ENCODE measurements around the gene TRIM62.

TRIM62 gene

DNA sequence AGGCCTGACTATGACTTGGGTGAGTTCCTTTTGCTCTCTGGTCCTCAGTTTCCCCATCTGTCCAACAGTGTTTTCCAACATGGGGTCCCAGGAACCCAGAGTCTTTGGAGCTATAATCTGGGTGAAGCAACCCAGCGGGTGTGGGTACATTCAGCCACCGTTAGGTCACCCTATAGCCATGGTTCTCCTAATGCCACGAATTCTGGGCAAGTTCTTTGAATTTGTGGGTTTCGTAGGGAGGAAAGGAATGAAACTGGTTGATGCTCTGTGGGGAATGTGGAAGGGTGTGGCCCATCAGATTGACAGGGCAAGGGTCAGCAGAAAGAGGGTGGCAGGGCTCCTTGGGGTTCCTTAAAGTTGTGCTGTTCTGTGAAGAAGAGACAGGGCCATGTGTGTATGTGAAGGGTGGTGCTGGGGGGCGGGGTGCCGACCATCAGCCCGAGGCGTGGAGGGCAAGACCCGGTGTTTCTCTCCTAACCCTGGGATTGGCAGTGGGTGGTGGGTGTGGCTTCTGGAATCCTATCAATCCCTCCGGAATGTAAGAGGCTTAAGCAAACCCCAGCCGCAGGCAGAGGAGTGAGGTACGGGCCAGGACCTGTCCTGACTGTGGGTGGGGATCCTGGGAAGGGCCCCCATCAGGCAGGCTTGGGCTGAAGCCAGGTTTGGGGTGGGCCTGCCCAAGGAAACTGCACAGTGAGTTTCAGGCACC, 39.0 kb upstream of the TRIM62 start:
- no peak for DNase-seq (ENCODE audit: low read depth)
- H3K4me3 ChIP-seq (ENCODE audit: low read depth, low read length): no peak overlapping the region
- TF ChIP-seq, protein P1, sequence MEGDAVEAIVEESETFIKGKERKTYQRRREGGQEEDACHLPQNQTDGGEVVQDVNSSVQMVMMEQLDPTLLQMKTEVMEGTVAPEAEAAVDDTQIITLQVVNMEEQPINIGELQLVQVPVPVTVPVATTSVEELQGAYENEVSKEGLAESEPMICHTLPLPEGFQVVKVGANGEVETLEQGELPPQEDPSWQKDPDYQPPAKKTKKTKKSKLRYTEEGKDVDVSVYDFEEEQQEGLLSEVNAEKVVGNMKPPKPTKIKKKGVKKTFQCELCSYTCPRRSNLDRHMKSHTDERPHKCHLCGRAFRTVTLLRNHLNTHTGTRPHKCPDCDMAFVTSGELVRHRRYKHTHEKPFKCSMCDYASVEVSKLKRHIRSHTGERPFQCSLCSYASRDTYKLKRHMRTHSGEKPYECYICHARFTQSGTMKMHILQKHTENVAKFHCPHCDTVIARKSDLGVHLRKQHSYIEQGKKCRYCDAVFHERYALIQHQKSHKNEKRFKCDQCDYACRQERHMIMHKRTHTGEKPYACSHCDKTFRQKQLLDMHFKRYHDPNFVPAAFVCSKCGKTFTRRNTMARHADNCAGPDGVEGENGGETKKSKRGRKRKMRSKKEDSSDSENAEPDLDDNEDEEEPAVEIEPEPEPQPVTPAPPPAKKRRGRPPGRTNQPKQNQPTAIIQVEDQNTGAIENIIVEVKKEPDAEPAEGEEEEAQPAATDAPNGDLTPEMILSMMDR (IDR thresholded peaks at IDR 0.05; ENCODE audit: control insufficient read depth, extremely low read depth, insufficient read depth): no peak

DNA sequence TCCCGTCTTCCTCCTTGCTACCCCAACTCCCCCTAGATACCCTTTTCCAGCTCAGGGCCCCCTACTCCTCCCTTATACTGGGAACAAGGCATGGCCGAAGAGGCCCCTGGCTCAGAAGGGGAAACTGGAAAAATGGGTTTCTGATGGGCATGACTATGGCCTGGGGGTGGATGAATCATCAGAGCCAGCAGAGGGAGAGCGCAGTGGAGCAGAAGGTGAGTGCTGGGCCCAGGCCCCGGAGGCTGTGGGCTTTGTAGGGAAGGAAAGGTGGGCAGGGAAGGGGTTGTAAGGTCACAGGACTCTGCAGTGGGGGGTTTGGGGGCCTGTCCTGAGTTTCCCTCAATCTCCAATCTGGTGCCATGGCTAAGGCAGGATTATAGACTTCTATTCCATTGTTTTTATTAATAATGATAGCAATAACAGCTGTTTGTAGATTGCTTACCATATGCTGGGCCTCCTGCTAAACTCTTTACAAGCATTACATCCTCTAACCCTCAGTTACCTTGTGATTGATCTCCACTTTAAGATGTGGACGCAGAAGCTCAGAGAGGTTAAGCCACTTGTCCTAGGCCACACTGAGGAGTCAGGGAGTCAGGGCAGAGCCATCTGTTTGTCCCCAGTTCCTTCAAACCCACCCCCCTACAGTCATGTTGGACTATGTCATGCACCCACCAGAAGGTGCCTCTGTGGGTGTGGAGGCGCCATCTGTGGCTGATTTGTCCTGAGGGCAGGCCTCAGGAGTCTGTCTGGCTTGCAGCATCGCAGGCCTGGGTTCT, 38.2 kb upstream of the TRIM62 start:
- H3K4me3 ChIP-seq (ENCODE audit: low read depth, low read length): no peak overlapping the region
- no peak for DNase-seq (ENCODE audit: low read depth)
- TF ChIP-seq, protein P1 (IDR thresholded peaks at IDR 0.05; ENCODE audit: control insufficient read depth, extremely low read depth, insufficient read depth): no peak

DNA sequence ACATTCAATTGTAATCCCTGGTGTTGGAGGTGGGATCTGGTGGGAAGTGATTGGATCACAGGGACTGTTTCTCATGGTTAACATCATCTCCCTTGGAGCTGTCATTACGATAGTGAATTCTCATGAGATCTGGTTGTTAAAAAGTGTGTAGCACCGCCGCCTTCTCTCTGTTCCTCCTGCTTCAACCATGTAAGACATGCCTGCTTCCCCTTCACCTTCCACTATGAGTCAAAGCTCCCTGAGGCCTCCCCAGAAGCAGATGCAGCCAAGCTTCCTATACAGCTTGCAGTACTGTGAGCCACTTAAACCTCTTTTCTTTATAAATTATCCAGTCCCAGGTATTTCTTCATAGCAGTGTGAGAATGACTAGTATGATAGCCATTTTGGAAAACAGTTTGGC, 30.1 kb upstream of the TRIM62 start:
- no peak for DNase-seq (ENCODE audit: low read depth)
- TF ChIP-seq, protein P1 (IDR thresholded peaks at IDR 0.05; ENCODE audit: control insufficient read depth, extremely low read depth, insufficient read depth): no peak
- H3K4me3 ChIP-seq (ENCODE audit: low read depth, low read length): no peak overlapping the region

DNA sequence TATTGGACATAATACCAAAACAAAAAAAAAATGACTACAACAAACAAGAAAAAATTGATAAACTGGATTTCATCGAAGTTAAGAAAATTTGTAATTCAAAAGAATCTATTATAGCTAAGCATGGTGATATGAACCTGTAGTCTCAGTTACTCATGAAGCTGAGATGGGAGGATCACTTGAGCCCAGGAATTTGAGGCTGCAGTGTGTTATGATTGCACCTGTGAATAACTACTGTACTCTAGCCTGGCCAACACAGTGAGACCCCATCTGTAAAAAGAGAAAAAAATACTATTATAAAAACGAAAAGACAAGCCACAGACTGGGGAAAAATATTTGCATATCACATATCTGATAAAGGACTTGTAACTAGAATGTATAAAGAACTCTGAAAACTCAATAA, 24.5 kb upstream of the TRIM62 start:
- TF ChIP-seq, protein P1 (IDR thresholded peaks at IDR 0.05; ENCODE audit: control insufficient read depth, extremely low read depth, insufficient read depth): no peak
- DNase-seq (ENCODE audit: low read depth): no peak
- no peak overlapping the region for H3K4me3 ChIP-seq (ENCODE audit: low read depth, low read length)

DNA sequence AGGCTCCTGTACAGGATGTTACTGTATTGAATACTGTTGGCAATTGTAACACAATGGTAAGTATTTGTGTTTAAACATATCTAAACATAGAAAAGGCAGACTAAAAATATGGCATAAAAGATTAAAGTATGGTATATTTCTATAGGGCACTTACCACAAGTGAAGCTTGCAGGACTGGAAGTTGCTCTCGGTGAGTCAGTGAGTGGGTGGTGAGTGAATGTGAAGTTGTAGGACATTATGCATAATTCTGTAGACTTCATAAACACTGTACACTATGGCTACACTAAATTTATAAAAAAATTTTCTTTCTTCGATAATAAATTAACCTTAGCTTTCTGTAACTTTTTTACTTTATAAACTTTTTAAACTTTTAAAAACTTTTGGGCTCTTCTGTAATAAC, 13.7 kb upstream of the TRIM62 start:
- no peak for DNase-seq (ENCODE audit: low read depth)
- no peak overlapping the region for H3K4me3 ChIP-seq (ENCODE audit: low read depth, low read length)
- TF ChIP-seq, protein P1 (IDR thresholded peaks at IDR 0.05; ENCODE audit: control insufficient read depth, extremely low read depth, insufficient read depth): no peak

DNA sequence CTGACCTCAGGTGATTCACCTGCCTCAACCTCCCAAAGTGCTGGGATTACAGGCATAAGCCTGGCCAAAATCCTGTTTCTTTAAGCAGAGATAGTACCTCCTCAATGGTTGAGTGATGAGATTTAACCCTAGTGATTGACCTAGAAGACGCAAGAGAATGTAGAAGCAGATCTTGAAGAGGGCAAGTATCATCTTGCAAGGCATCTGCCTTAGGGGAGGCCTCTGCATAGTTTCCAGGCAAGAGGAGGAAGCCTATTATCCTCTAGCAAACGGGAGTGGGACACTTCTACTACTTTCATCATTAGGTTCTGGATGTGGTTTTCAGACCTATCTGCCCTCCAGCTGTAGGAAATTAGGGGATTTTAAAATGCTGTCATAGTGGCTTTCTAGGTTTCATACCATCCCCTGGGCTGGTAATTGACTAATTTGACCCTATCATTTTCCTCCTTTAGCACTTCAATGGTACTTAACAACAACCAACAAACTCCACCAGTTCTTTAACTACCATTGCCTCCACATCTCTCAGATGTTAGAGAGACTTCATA, 10.0 kb upstream of the TRIM62 start:
- TF ChIP-seq, protein P1 (IDR thresholded peaks at IDR 0.05; ENCODE audit: control insufficient read depth, extremely low read depth, insufficient read depth): no peak
- no peak for DNase-seq (ENCODE audit: low read depth)

More for the DNA sequence above, 10.0 kb upstream of the TRIM62 start:
- no peak overlapping the region for H3K4me3 ChIP-seq (ENCODE audit: low read depth, low read length)
